ENCODE measurements around the gene ADAT3. TPM values are rescaled to one million over a fixed set of nuclear protein-coding genes. Genes with fewer than 3 reads are reported as not detected.

Gene ADAT3
- total RNA-seq, 2 donors from 2014 or later: 1.7 to 4.0 TPM

- H3K4me1 ChIP-seq: peaks cover 0 to 30% of the 10 kb centered on the region in 2 donors
- no peak for DNase-seq (ENCODE audit: low spot score)
- H3K27ac ChIP-seq: no peak overlapping the region
- H3K9me3 ChIP-seq: no peaks in the 10 kb centered on the region
- no peak overlapping the region for H3K4me3 ChIP-seq
- no peaks in the 10 kb centered on the region for H3K36me3 ChIP-seq
- TF ChIP-seq CTCF (IDR thresholded peaks at IDR 0.05): no peak
- H3K27me3 ChIP-seq: no peaks in the 10 kb centered on the region
Measured at GRCh38 chr19:1888385-1888784, 16.8 kb upstream of the ADAT3 start.

GRCh38 chr19:1889907-1890306, 15.3 kb upstream of the ADAT3 start:
- no peaks in the 10 kb centered on the region for H3K36me3 ChIP-seq
- peaks cover 0 to 15% of the 10 kb centered on the region in 2 donors for H3K4me1 ChIP-seq
- DNase-seq (ENCODE audit: low spot score): no peak
- no peak overlapping the region for H3K4me3 ChIP-seq
- H3K9me3 ChIP-seq: no peaks in the 10 kb centered on the region
- no peaks in the 10 kb centered on the region for H3K27me3 ChIP-seq
- no peak for TF ChIP-seq CTCF (IDR thresholded peaks at IDR 0.05)
- H3K27ac ChIP-seq: no peak overlapping the region

GRCh38 chr19:1893791-1894190, 11.4 kb upstream of the ADAT3 start:
- no peak for TF ChIP-seq CTCF (IDR thresholded peaks at IDR 0.05)
- no peak for DNase-seq (ENCODE audit: low spot score)
- H3K36me3 ChIP-seq: no peaks in the 10 kb centered on the region
- no peaks in the 10 kb centered on the region for H3K27me3 ChIP-seq
- H3K4me3 ChIP-seq: no peak overlapping the region
- H3K4me1 ChIP-seq: peaks cover 0 to 22% of the 10 kb centered on the region in 2 donors
- H3K27ac ChIP-seq: no peak overlapping the region
- H3K9me3 ChIP-seq: no peaks in the 10 kb centered on the region

- H3K4me1 ChIP-seq: peaks cover 0 to 22% of the 10 kb centered on the region in 2 donors
- no peaks in the 10 kb centered on the region for H3K27me3 ChIP-seq
- DNase-seq (ENCODE audit: low spot score): no peak
- no peak for TF ChIP-seq CTCF (IDR thresholded peaks at IDR 0.05)
- no peak overlapping the region for H3K4me3 ChIP-seq
- H3K36me3 ChIP-seq: no peaks in the 10 kb centered on the region
- H3K9me3 ChIP-seq: no peaks in the 10 kb centered on the region
- H3K27ac ChIP-seq: no peak overlapping the region
Measured at GRCh38 chr19:1896508-1896907, 8.7 kb upstream of the ADAT3 start.

GRCh38 chr19:1901940-1902404, 3.2 kb upstream of the ADAT3 start:
- TF ChIP-seq CTCF (IDR thresholded peaks at IDR 0.05): no peak
- Histone ChIP-seq H3K4me3 (no peak overlapping the region), H3K9me3 (no peaks in the 10 kb centered on the region), H3K27ac (peak overlapping the region in 1 of 2 donors; percentile 29), H3K36me3 (no peaks in the 10 kb centered on the region), H3K27me3 (no peaks in the 10 kb centered on the region), H3K4me1 (peaks cover 0 to 19% of the 10 kb centered on the region in 2 donors)
- peak; percentile 72 for DNase-seq (ENCODE audit: low spot score)

GRCh38 chr19:1902923-1903322, 2.3 kb upstream of the ADAT3 start:
- DNase-seq (ENCODE audit: low spot score): no peak
- no peaks in the 10 kb centered on the region for H3K9me3 ChIP-seq

More at GRCh38 chr19:1902923-1903322, 2.3 kb upstream of the ADAT3 start:
- no peak for TF ChIP-seq CTCF (IDR thresholded peaks at IDR 0.05)
- H3K27me3 ChIP-seq: no peaks in the 10 kb centered on the region
- peaks cover 0 to 14% of the 10 kb centered on the region in 2 donors for H3K4me1 ChIP-seq
- H3K4me3 ChIP-seq: no peak overlapping the region
- H3K36me3 ChIP-seq: no peaks in the 10 kb centered on the region
- no peak overlapping the region for H3K27ac ChIP-seq
